Body of pancreas (tissue), 4 donors: ENCODE results near the gene FAM9A.

Experiments used
- CTCF ChIP-seq, 7 experiments: fragments of 450-650 bp in 4 of 7; fragments of 200-600 bp in 3 of 7; sonication (generic) in 3 of 7; IDR thresholded peaks; one replicate each; pipeline ENCODE4 v1.5.1; 2016 to 2019; ENCODE audit warnings: antibody characterized with exemption in 7 of 7
- POLR2A ChIP-seq, 3 donors: fragments of 450-650 bp; IDR thresholded peaks; one replicate each; pipeline ENCODE4 v1.6.1; 2016; ENCODE audit warnings: antibody characterized with exemption in 3 of 3, mild to moderate bottlenecking in 2 of 3

DNA sequence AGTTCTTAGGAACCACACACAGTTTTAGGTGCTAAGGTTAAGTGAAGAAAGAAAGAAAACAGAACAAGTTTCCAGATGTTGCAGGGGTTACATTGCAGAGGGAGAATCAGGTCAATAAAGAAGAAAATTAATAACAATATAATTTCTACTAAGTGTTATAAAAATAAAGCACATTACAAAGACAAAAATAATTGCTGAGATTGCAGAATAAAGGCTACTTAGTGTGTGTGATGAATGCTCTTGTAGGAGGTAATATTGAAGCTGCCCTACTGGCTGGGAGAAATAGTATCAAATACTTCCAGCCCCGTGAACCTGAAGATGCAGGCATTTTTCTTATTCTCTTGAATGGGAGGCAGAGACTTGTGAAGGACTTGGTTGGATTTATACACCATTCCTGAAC lies 33.2 kb upstream of the FAM9A start:
- no peak for TF ChIP-seq CTCF (IDR thresholded peaks at IDR 0.05)
- no peak for TF ChIP-seq POLR2A (IDR thresholded peaks at IDR 0.05)
